Activated B cell treated with CpG ODN at 0.5 μM for 24 hours (primary cell): ENCODE results near the gene LRBA. TPM values are rescaled to one million over a fixed set of nuclear protein-coding genes. Genes with fewer than 3 reads are reported as not detected.
"Not testable (repeated sequence)": the region's sequence is repeated elsewhere in the genome, so short reads cannot be mapped to it uniquely, and the experiment has no call there.

Experiments used
- ATAC-seq: fragments of 200-7000 bp; cut with Tn5 transposase; one replicate; pipeline ENCODE4 v1.10.0; 2021; ENCODE audit warnings: low read depth, mild to moderate bottlenecking, moderate library complexity
- CTCF ChIA-PET: fragments of 350-600 bp; sonication (Branson Sonifier 250); formaldehyde crosslinking; loops from one replicate; lab custom pipeline; 2021; ENCODE audit warnings: antibody characterized with exemption; lab: Charles Lee
- POLR2A ChIA-PET: fragments of 350-600 bp; sonication (Branson Sonifier 250); formaldehyde crosslinking; loops from one replicate; lab custom pipeline; 2021; ENCODE audit warnings: antibody characterized with exemption; lab: Charles Lee
- DNase-seq: peaks from one replicate; pipeline ENCODE4 v3.0.0; 2022
- H3K27ac Mint-ChIP-seq: one replicate; pipeline ENCODE4 v1.8.0; 2020; ENCODE audit warnings: mixed read lengths
- H3K27me3 Mint-ChIP-seq: one replicate; pipeline ENCODE4 v1.8.0; 2021; ENCODE audit warnings: mixed read lengths
- H3K36me3 Mint-ChIP-seq: one replicate; pipeline ENCODE4 v1.8.0; 2021; ENCODE audit warnings: low read depth, mixed read lengths
- H3K4me1 Mint-ChIP-seq: one replicate; pipeline ENCODE4 v1.8.0; 2021; ENCODE audit warnings: mixed read lengths
- H3K4me3 Mint-ChIP-seq: one replicate; pipeline ENCODE4 v1.8.0; 2020; ENCODE audit warnings: mild to moderate bottlenecking, mixed read lengths
- H3K9me3 Mint-ChIP-seq: one replicate; pipeline ENCODE4 v1.8.0; 2020; ENCODE audit warnings: mixed read lengths
- CTCF ChIP-seq: fragments of 200-600 bp; IDR thresholded peaks from one replicate; pipeline ENCODE4 v1.8.0; 2022; ENCODE audit warnings: antibody characterized with exemption, mild to moderate bottlenecking
- intact Hi-C: fragments of 100-400 bp; cut with micrococcal nuclease; formaldehyde crosslinking; loops from one replicate; pipeline ENCODE4 v1.15.1; 2024
- total RNA-seq: library from RNA; stranded (reverse); gene quantifications from 2 replicates; pipeline ENCODE4 v1.2.3, GENCODE V29; 2022

The LRBA gene
- total RNA-seq, 1 donor from 2014 or later = 66.5 TPM

- peaks cover 12% of the 10 kb centered on the region for H3K36me3 Mint-ChIP-seq
- no peak for TF ChIP-seq CTCF
- ATAC-seq = no peak
- POLR2A ChIA-PET = no interaction called here
- no peak for DNase-seq
- no peak overlapping the region for H3K4me3 Mint-ChIP-seq
- H3K9me3 Mint-ChIP-seq = no peaks in the 10 kb centered on the region
- CTCF ChIA-PET = no interaction called here
- no peak overlapping the region for H3K27ac Mint-ChIP-seq
- H3K27me3 Mint-ChIP-seq = no peaks in the 10 kb centered on the region
- intact Hi-C loops = no loop called here
- peaks cover 2% of the 10 kb centered on the region for H3K4me1 Mint-ChIP-seq
Measured at GRCh38 chr4:150515135-150515534, 499.9 kb downstream of the LRBA start.

GRCh38 chr4:150514709-150515108, 500.4 kb downstream of the LRBA start:
- DNase-seq (no peak), ATAC-seq (no peak)
- no peak for TF ChIP-seq CTCF
- intact Hi-C loops = no loop called here
- ChIA-PET CTCF (no interaction called here), POLR2A (no interaction called here)
- Mint-ChIP-seq H3K4me3 (no peak overlapping the region), H3K9me3 (no peaks in the 10 kb centered on the region), H3K27ac (no peak overlapping the region), H3K36me3 (peaks cover 12% of the 10 kb centered on the region), H3K27me3 (no peaks in the 10 kb centered on the region), H3K4me1 (peaks cover 2% of the 10 kb centered on the region)

- CTCF ChIA-PET = no interaction called here
- POLR2A ChIA-PET = no interaction called here
- no peak overlapping the region for H3K4me3 Mint-ChIP-seq
- DNase-seq (no peak), ATAC-seq (no peak)
- no peak overlapping the region for H3K27ac Mint-ChIP-seq
- intact Hi-C loops = no loop called here
- TF ChIP-seq CTCF = no peak
- no peaks in the 10 kb centered on the region for H3K4me1 Mint-ChIP-seq
- no peaks in the 10 kb centered on the region for H3K27me3 Mint-ChIP-seq
- H3K9me3 Mint-ChIP-seq = peaks cover 3% of the 10 kb centered on the region
- H3K36me3 Mint-ChIP-seq = peaks cover 17% of the 10 kb centered on the region
Measured at GRCh38 chr4:150510176-150510865, 504.8 kb downstream of the LRBA start.

- H3K9me3 Mint-ChIP-seq, DNase-seq, CTCF ChIA-PET, ATAC-seq, H3K4me3 Mint-ChIP-seq, POLR2A ChIA-PET, intact Hi-C loops, H3K27me3 Mint-ChIP-seq, H3K4me1 Mint-ChIP-seq, H3K27ac Mint-ChIP-seq: not testable (repeated sequence)
- H3K36me3 Mint-ChIP-seq = peaks cover 20% of the 10 kb centered on the region
Measured at GRCh38 chr4:150507656-150508055, 507.4 kb downstream of the LRBA start.

- Mint-ChIP-seq H3K4me3 (no peak overlapping the region), H3K36me3 (peaks cover 25% of the 10 kb centered on the region), H3K27me3 (no peaks in the 10 kb centered on the region), H3K9me3 (no peaks in the 10 kb centered on the region), H3K4me1 (no peaks in the 10 kb centered on the region), H3K27ac (no peak overlapping the region)
- ChIA-PET CTCF (no interaction called here), POLR2A (no interaction called here)
- DNase-seq = no peak
- ATAC-seq = no peak
- intact Hi-C loops = no loop called here
- TF ChIP-seq CTCF = no peak
Measured at GRCh38 chr4:150501983-150502382, 513.1 kb downstream of the LRBA start.
